DOHH2 (cell line): ENCODE data around the gene SPPL2B.

ENCODE experiments used
- H3F3A ChIP-seq: fragments of 200-600 bp; sonication (generic), shearing (Covaris generic); 2 replicates; pipeline ENCODE4 v1.6.0; 2016; ENCODE audit warnings: antibody characterized with exemption, mild to moderate bottlenecking; ENCODE audit not compliant: control insufficient read depth, insufficient read depth
- H3K27ac ChIP-seq: fragments of 200-600 bp; sonication (generic); 2 replicates; pipeline ENCODE4 v1.5.1; 2014; ENCODE audit warnings: low read depth, mild to moderate bottlenecking, low read length, moderate library complexity
- H3K27me3 ChIP-seq: fragments of 200-600 bp; sonication (generic); 2 replicates; pipeline ENCODE4 v1.6.1; 2014; ENCODE audit warnings: mild to moderate bottlenecking, low read length, mixed read lengths; ENCODE audit not compliant: control insufficient read depth
- H3K36me3 ChIP-seq: fragments of 200-600 bp; sonication (generic); 2 replicates; pipeline ENCODE4 v1.6.1; 2014; ENCODE audit warnings: mild to moderate bottlenecking, low read length, moderate library complexity, mixed read lengths; ENCODE audit not compliant: control insufficient read depth
- H3K4me1 ChIP-seq: fragments of 200-600 bp; sonication (generic); 2 replicates; pipeline ENCODE4 v1.6.1; 2014; ENCODE audit warnings: mild to moderate bottlenecking, low read length, mixed read lengths; ENCODE audit not compliant: control insufficient read depth
- H3K4me2 ChIP-seq: fragments of 200-600 bp; sonication (generic); 2 replicates; pipeline ENCODE4 v1.6.0; 2014; ENCODE audit warnings: mild to moderate bottlenecking, low read length, moderate library complexity
- H3K4me3 ChIP-seq: fragments of 200-600 bp; sonication (generic); 2 replicates; pipeline ENCODE4 v1.5.1; 2014; ENCODE audit warnings: mild to moderate bottlenecking, low read length, mixed read lengths
- H3K79me2 ChIP-seq: fragments of 200-600 bp; sonication (generic); 2 replicates; pipeline ENCODE4 v1.6.1; 2014; ENCODE audit warnings: mild to moderate bottlenecking, low read length, mixed read lengths; ENCODE audit not compliant: control insufficient read depth
- H3K9me2 ChIP-seq: fragments of 200-600 bp; sonication (generic); replicated peaks from 2 replicates; pipeline ENCODE4 v1.6.1; 2014; ENCODE audit warnings: mild to moderate bottlenecking, low read length, mixed read lengths; ENCODE audit not compliant: control insufficient read depth
- H3K9me3 ChIP-seq: fragments of 200-600 bp; sonication (generic); 2 replicates; pipeline ENCODE4 v1.6.1; 2014; ENCODE audit warnings: antibody characterized with exemption, low read length, mixed read lengths; ENCODE audit not compliant: control insufficient read depth, insufficient read depth
- H4K20me1 ChIP-seq: fragments of 200-600 bp; sonication (generic); 2 replicates; pipeline ENCODE4 v1.6.0; 2014; ENCODE audit warnings: low read depth, mild to moderate bottlenecking, antibody characterized with exemption, low read length, moderate library complexity; ENCODE audit not compliant: control insufficient read depth, insufficient read depth
- EZH2phosphoT487 ChIP-seq: fragments of 200-600 bp; sonication (generic); IDR thresholded peaks from 2 replicates; pipeline ENCODE4 v1.6.1; 2017; ENCODE audit warnings: borderline replicate concordance, mild to moderate bottlenecking, antibody characterized with exemption, low read length, moderate library complexity, mixed read lengths
- TF ChIP-seq, protein P1 (sequence below): fragments of 200-600 bp; sonication (generic); IDR thresholded peaks from one replicate; pipeline ENCODE4 v1.5.1; 2014; ENCODE audit warnings: antibody characterized with exemption, mild to moderate bottlenecking, low read depth, low read length; ENCODE audit not compliant: poor library complexity, severe bottlenecking

The SPPL2B gene

GRCh38 chr19:2338751-2339643, 10.5 kb downstream of the SPPL2B start:
- Histone ChIP-seq H3K4me3 (no peak overlapping the region), H3K4me2 (no peak overlapping the region), H4K20me1 (peaks cover 23% of the 10 kb centered on the region), H3K4me1 (peaks cover 2% of the 10 kb centered on the region), H3F3A (peaks cover 11% of the 10 kb centered on the region), H3K27me3 (no peaks in the 10 kb centered on the region), H3K79me2 (peaks cover 54% of the 10 kb centered on the region), H3K9me2 (no peaks in the 10 kb centered on the region), H3K36me3 (peaks cover 63% of the 10 kb centered on the region), H3K27ac (no peak overlapping the region), H3K9me3 (peaks cover 12% of the 10 kb centered on the region; the same call in 1 of the 2 replicates)
- no peak for TF ChIP-seq EZH2phosphoT487
- TF ChIP-seq, protein P1, sequence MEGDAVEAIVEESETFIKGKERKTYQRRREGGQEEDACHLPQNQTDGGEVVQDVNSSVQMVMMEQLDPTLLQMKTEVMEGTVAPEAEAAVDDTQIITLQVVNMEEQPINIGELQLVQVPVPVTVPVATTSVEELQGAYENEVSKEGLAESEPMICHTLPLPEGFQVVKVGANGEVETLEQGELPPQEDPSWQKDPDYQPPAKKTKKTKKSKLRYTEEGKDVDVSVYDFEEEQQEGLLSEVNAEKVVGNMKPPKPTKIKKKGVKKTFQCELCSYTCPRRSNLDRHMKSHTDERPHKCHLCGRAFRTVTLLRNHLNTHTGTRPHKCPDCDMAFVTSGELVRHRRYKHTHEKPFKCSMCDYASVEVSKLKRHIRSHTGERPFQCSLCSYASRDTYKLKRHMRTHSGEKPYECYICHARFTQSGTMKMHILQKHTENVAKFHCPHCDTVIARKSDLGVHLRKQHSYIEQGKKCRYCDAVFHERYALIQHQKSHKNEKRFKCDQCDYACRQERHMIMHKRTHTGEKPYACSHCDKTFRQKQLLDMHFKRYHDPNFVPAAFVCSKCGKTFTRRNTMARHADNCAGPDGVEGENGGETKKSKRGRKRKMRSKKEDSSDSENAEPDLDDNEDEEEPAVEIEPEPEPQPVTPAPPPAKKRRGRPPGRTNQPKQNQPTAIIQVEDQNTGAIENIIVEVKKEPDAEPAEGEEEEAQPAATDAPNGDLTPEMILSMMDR = no peak

- Histone ChIP-seq H3F3A (peaks cover 11% of the 10 kb centered on the region), H3K27me3 (no peaks in the 10 kb centered on the region), H4K20me1 (peaks cover 19% of the 10 kb centered on the region), H3K4me3 (no peak overlapping the region), H3K4me2 (no peak overlapping the region), H3K9me3 (peaks cover 4% of the 10 kb centered on the region; the same call in 1 of the 2 replicates), H3K4me1 (no peaks in the 10 kb centered on the region), H3K27ac (no peak overlapping the region), H3K79me2 (peaks cover 46% of the 10 kb centered on the region), H3K9me2 (no peaks in the 10 kb centered on the region), H3K36me3 (peaks cover 56% of the 10 kb centered on the region)
- TF ChIP-seq, protein P1 = no peak
- no peak for TF ChIP-seq EZH2phosphoT487
Measured at GRCh38 chr19:2339644-2340310, 11.3 kb downstream of the SPPL2B start.

DNA sequence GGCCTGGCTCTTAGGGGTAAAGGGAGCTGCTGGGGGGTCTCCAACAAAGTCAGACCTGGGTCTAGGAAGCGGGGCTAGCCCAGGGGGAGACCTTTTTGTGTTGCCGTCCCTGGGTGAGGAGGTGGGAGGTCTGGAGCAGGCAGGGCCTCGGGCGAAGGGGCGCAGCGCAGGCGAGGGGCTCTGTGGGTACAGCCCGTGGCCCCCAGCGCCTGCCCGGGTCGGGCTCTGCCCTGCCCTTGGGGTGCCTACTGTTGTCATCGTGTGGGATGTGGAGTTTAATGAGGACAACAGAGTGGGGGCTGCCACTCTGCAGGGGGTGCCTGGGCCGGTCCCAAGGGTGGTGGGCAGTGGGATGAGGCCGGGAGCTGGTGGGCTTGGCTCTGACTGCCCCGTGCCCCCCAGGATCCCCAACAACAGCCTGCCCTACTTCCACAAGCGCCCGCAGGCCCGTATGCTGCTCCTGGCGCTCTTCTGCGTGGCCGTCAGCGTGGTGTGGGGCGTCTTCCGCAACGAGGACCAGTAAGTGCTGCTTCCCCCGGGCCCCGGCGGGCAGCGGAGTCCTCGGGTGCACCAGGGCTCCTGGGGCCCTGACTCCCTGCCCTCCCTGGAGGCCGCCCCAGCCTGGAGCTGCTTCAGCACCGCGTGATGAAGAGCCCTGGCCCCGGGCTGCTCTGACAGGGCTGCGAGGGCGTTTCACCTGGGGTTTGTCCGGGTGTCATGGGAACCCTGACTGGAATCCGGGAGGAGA, 12.2 kb downstream of the SPPL2B start:
- Histone ChIP-seq H3K36me3 (peaks cover 52% of the 10 kb centered on the region), H3K27ac (no peak overlapping the region), H3F3A (peaks cover 8% of the 10 kb centered on the region; the same call in 1 of the 2 replicates), H3K4me2 (no peak overlapping the region), H3K9me2 (no peaks in the 10 kb centered on the region), H3K79me2 (peaks cover 37% of the 10 kb centered on the region), H3K27me3 (no peaks in the 10 kb centered on the region), H3K9me3 (no peaks in the 10 kb centered on the region), H3K4me1 (no peaks in the 10 kb centered on the region), H4K20me1 (peaks cover 18% of the 10 kb centered on the region), H3K4me3 (no peak overlapping the region)
- TF ChIP-seq EZH2phosphoT487 = no peak
- TF ChIP-seq, protein P1 = no peak
